GM19463 (cell line): ENCODE data around the gene CST1.
A peak's percentile ranks its signal among the peaks of the same experiment; 100 is the strongest.
"Not testable (repeated sequence)": the region's sequence is repeated elsewhere in the genome, so short reads cannot be mapped to it uniquely, and the experiment has no call there.

Experiments used
- ATAC-seq: cut with Tn5 transposase; IDR thresholded peaks from one replicate; pipeline ENCODE4 v1.9.1; 2021; ENCODE audit warnings: mild to moderate bottlenecking, moderate library complexity; ENCODE audit not compliant: unreplicated experiment

Gene CST1

GRCh38 chr20:23750786-23751185 lies at the start of gene CST1:
Gene CST1 (minus strand): TSS chr20:23750935. CDS start chr20:23750866, 69 bp downstream.
- not testable (repeated sequence) for ATAC-seq

DNA sequence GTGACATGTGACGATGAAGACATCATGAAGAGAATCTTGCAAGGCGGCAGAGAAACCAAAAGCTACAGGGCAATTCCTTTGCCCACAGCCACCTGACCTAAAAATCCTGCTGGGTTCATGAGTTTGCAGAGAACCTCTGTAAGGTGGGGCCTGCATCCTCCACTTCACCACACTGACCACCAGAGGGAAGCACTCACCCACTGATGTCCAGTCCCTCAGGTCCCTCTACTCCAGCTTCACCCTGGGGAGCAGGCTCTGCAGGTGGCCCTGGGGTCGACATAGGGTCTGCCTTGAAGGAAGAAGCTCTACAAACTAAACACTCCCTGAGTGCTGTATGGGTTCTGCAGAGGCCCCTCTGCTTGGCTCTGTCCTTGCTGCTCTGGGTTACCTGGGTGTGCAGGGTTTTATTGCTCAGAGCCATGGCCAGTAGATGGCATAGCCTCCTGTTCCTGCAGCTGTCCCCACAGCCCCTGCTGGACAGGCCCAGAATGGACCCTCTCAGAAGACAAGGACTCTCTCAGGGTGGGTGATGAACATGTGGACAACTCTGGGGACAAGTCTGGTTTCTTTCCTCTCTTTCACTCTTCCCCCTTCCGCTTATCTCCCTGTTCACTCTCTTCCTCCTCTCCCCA lies 48.6 kb upstream of the CST1 start:
- ATAC-seq = peak; percentile 80

DNA sequence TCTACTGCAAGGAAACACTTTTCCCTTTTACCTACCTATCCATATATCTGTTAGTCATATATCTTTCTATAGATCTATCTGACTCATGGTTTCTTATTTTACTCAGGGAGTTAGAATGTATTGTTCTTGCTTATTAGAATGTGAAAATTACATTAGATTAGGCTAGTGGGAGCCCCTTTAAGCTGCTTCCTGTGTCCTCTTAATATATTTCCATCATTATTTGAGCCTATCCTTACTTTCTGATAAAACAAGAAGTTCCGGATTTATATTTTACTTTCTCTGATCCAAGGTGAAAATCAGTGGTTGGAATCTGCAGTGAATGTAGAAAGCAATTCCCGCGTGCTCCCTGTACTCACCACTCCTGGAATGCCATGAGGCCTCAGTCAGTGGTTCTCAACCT lies 44.8 kb upstream of the CST1 start:
- no peak for ATAC-seq

GRCh38 chr20:23794841-23795240 lies 44.1 kb upstream of the CST1 start:
- ATAC-seq = no peak

GRCh38 chr20:23794065-23794464 lies 43.3 kb upstream of the CST1 start:
- no peak for ATAC-seq

DNA sequence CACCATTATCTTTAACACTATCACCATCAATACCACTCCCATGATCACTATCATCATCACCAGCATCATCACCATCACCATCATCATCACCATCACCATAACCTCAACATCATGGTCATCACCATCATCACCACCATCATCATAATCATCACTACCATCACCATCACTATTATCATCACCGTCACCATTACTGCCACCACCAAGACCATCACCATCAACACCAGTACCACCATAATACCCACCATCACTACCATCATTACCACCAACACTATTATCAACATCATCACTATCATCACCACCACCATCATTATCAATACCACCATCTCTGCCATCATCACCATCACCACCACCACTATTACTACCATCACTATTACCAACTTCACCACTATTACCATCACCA lies 32.7 kb upstream of the CST1 start:
- no peak for ATAC-seq

- ATAC-seq = peak; percentile 63
Observed at GRCh38 chr20:23782366-23782983, 31.7 kb upstream of the CST1 start.

DNA sequence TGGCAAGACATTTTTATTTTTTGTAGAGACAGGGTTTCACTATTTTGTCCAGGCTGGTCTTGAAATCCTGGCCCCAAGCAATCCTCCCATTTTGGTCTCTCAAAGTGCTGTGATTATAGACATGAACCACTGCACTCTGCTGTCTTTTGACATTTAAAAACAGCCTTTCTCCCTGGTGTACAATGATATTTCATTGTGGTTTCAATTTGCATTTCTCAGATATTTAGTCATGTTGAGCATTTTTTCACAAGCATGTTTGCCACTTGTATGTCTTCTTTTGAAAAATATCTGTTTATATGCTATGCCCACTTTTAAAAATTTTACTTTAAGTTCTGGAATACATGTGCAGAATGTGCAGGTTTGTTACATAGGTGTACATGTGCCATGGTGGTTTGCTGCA lies 27.9 kb upstream of the CST1 start:
- ATAC-seq = not testable (repeated sequence)

GRCh38 chr20:23777380-23777779 lies 26.6 kb upstream of the CST1 start:
- ATAC-seq = not testable (repeated sequence)

- no peak for ATAC-seq
Observed at GRCh38 chr20:23776067-23776771, 25.5 kb upstream of the CST1 start.

- no peak for ATAC-seq
Observed at GRCh38 chr20:23774081-23774480, 23.3 kb upstream of the CST1 start.

DNA sequence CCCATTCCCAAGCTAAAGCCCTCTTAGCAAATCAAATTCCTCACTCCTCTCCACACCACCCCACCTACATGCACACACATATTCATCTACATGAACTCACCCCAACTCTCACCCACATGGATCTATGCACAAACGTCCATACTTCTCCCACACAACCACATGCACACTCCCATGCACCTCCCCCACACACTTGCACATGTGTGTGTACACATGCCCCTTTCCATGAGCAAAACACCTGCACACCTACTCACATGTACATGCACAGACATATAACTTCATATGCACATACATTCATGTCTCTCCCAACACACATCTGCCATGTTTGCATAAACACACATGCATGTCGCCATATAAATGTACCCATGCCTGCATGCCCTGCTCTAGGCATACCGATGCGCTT lies 22.8 kb upstream of the CST1 start:
- ATAC-seq = no peak

DNA sequence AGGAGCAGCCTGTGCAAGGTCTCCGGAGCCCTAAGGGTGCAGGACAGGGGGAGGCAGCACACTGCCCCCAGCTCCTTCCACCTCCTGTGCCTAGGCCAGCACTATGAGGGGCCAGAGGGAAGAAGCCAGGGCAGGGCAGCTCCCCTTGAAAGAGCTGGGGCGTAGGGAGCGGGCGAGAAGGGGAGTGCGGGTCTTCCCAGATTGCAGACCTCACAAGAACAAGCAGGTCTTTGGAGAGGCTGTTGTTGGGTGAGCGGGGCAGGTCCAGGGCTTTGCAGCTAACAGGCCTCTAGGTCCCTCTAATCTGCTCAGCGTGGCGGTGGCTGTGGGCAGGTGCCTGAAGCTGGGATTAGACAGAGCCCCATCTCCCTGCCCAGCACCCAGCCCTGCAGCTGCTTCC lies 22.4 kb upstream of the CST1 start:
- ATAC-seq = no peak

GRCh38 chr20:23772074-23772473 lies 21.3 kb upstream of the CST1 start:
- ATAC-seq = no peak

GRCh38 chr20:23770384-23770783 lies 19.6 kb upstream of the CST1 start:
- no peak for ATAC-seq

GRCh38 chr20:23768520-23768919 lies 17.8 kb upstream of the CST1 start:
- not testable (repeated sequence) for ATAC-seq

GRCh38 chr20:23766531-23766930 lies 15.8 kb upstream of the CST1 start:
- ATAC-seq = no peak

DNA sequence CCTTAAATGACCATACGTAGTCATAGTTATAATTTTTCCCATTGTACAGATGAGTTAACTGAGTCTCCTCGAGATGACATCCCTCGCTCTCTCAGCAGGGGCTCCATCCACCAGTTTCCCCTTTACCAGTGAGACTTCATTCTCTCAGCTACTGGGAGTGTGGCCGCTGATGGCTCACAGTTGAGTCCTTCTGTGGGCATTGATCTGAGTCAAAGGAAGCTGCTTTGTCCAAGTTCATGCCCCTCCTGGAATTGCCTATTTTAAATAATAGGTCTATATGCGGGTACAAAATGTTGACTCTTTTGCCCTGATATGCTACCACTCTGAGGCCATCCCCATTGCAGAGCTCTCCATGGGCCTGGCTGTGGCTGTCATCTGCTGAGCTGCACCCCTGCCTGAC lies 14.8 kb upstream of the CST1 start:
- no peak for ATAC-seq

DNA sequence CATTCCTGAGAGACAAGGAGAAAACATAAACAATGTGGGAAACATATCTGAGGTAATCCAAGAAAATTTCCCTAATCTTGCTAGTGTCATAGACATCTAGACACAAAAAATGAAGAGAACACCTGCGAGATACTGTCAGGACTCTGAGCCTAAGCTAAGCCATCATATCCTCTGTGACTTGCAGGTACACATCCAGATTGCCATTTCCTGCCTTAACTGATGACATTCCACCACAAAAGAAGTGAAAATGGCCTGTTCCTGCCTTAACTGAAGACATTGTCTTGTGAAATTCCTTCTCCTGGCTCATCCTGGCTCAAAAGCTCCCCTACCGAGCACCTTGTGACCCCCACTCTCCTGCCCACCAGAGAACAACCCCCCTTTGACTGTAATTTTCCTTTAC lies 13.9 kb upstream of the CST1 start:
- not testable (repeated sequence) for ATAC-seq

DNA sequence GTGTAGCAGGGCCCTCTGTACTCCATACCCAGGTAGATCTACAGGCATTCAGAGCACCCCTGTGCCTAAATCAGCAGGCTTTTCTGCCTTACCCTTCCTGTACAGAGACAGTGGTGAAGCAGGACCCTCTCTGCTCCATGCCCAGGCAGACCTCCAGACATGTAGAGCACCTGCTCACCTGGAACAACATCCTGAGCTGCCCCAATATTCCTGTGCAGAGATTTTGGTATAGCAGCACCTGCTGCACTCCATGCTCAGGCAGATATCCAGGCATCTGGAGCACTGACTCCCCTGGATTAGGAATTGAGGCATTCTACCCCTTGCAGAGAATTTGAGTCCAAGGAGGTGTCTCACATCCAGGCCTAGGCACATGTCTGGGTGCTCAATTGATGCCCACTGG lies 12.6 kb upstream of the CST1 start:
- no peak for ATAC-seq

- no peak for ATAC-seq
Observed at GRCh38 chr20:23759306-23759940, 8.7 kb upstream of the CST1 start.

GRCh38 chr20:23756792-23757191 lies 6.1 kb upstream of the CST1 start:
- not testable (repeated sequence) for ATAC-seq
